Stomach smooth muscle (tissue), 2 donors: ENCODE results near the gene CCHCR1.
"Not testable (repeated sequence)": the region's sequence is repeated elsewhere in the genome, so short reads cannot be mapped to it uniquely, and the experiment has no call there.

Experiments used
- H3K27ac ChIP-seq: one replicate; pipeline ENCODE4 v1.7.0; 2013; ENCODE audit warnings: mild to moderate bottlenecking, low read length, inconsistent platforms
- H3K27me3 ChIP-seq, 2 donors: one replicate each; pipeline ENCODE4 v1.7.0; 2013; ENCODE audit warnings: low read length in 2 of 2; ENCODE audit not compliant: insufficient read depth in 2 of 2, control insufficient read depth in 1 of 2
- H3K36me3 ChIP-seq, 2 donors: one replicate each; pipeline ENCODE4 v1.7.0; 2013; ENCODE audit warnings: low read length in 2 of 2; ENCODE audit not compliant: control insufficient read depth in 2 of 2, insufficient read depth in 2 of 2
- H3K4me1 ChIP-seq: one replicate; pipeline ENCODE4 v1.7.0; 2013; ENCODE audit warnings: low read length; ENCODE audit not compliant: control insufficient read depth, insufficient read depth
- H3K4me3 ChIP-seq, 2 donors: one replicate each; pipeline ENCODE4 v1.7.0; 2013; ENCODE audit warnings: low read length in 2 of 2
- H3K9ac ChIP-seq, 2 donors: one replicate each; pipeline ENCODE4 v1.7.0; 2013; ENCODE audit warnings: low read length in 2 of 2, mild to moderate bottlenecking in 1 of 2
- H3K9me3 ChIP-seq, 2 donors: one replicate each; pipeline ENCODE4 v1.7.0; 2013; ENCODE audit warnings: low read length in 2 of 2; ENCODE audit not compliant: control insufficient read depth in 2 of 2
- donor health status: healthy.
- donor health status: Pancreatic carcinoma.

CCHCR1 gene

DNA sequence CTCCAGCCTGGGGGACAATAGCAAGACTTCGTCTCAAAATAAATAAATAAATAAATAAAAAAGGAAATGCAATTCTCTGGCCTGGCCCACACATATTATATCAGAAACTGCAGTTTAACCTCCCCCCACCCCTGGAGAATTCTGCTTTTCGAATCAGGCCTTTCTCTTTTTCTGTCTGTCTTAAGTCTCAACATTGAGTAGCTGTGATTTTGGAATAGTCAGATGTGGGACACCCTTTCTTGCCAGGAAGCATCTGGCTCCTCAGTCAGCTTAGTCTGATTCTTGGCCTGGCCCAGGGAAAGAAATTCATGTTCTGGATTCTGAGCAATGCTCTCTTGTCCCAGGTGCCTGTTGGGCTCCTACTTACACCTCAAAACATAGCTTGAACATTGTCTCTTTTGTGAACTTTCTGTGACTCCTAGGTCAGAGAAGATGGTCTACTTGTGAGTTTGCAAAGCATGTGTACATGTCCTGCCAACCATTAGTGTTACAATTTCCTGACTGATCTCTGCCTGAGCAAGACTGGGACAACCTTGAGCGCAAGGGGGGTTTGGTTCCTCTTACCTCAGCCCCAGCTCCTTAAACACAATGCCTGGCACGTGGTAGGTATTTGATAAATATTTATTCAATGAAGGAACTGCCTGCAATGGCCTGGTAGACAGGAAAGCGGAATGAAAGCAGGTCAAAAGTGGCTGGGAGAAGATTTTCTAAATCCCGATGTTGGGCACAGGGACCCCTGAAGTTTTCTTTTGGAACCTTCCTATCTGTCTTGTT lies 36.6 kb upstream of the CCHCR1 start:
- Histone ChIP-seq H3K36me3 (no peaks in the 10 kb centered on the region), H3K27me3 (no peaks in the 10 kb centered on the region), H3K9ac (no peak overlapping the region), H3K27ac (no peak overlapping the region), H3K4me3 (no peak overlapping the region), H3K9me3 (no peaks in the 10 kb centered on the region), H3K4me1 (peaks cover 12% of the 10 kb centered on the region)

DNA sequence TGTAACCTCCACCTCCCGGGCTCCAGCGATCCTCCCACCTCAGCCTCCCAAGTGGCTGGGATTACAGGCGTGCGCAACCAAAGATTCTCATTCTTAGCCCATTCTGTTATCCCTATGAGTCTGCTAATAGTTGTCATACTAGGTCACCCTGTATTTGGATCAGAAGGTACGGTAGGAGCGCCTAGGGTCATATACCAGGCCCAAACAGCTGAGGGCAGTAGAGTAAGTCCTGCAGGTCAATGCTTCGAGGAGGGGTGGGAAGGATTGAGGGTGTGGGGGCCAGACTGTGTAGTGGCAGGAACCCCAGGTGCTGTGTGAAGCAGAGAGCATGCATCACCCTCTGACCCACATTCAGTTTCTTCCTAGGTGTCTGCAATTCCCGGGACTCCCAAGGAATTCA lies 35.6 kb upstream of the CCHCR1 start:
- Histone ChIP-seq H3K9me3 (no peaks in the 10 kb centered on the region), H3K9ac (no peak overlapping the region), H3K36me3 (no peaks in the 10 kb centered on the region), H3K27ac (no peak overlapping the region), H3K4me1 (peaks cover 8% of the 10 kb centered on the region), H3K4me3 (no peak overlapping the region), H3K27me3 (no peaks in the 10 kb centered on the region)

DNA sequence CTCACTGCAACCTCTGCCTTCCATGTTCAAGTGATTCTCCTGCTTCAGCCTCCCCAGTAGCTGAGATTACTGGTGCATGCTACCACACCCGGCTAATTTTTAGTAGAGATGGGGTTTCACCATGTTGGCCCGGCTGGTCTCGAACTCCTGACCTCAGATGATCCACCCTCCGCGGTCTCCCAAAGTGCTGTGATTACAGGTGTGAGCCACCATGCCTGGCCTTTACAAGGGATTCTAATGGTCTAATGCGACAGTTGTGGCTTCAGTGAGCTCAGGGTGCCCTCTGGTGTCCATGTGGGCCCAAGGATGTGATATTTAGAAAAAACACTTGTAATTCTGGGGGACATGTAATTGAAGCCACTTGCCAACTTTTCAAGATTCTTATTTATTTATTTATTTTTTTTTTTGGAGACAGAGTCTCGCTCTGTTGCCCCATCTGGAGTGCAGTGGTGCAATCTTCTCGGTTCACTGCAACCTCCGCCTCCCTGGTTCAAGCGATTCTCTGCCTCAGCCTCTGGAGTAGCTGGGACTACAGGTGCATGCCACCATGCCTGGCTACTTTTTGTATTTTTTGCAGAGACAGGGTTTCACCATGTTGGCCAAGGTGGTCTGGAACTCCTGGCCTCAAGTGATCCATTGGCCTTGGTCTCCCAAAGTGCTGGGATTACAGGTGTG lies 35.0 kb upstream of the CCHCR1 start:
- H3K4me3 ChIP-seq, H3K9me3 ChIP-seq, H3K4me1 ChIP-seq, H3K27me3 ChIP-seq, H3K9ac ChIP-seq, H3K36me3 ChIP-seq, H3K27ac ChIP-seq: not testable (repeated sequence)

DNA sequence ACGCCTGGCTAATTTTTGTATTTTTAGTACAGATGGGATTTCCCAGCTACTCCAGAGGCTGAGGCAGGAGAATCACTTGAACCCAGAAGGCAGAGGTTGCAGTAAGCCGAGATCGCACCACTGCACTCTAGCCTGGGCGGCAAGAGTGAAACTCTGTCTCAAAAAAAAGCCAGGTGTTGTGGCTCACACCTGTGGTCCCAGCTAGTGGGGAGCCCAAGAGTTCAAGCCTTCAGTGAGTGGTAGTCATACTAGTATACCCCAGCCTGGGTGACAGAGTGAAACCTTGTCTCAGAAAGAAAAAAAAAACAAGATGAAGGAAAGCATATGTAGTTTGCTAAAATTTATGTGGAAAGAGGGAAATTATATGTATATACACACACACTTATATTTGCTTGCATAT lies 32.9 kb upstream of the CCHCR1 start:
- H3K4me3 ChIP-seq = no peak overlapping the region
- no peak overlapping the region for H3K27ac ChIP-seq

DNA sequence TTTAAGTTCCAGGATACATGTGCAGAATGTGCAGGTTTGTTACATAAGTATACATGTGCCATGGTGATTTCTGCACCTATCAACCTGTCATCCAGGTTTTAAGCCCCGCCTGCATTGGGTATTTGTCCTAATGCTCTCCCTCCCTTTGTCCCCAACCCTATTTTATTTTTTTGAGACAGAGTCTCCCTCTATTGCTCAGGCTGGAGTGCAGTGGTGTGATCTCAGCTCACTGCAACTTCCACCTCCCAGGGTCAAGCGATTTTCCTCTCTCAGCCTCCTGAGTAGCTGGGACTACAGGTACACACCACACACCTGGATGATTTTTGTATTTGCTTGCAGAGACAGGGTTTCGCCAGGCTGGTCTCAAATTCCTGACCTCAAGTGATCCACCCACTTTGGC lies 31.6 kb upstream of the CCHCR1 start:
- H3K4me1 ChIP-seq, H3K9me3 ChIP-seq, H3K27me3 ChIP-seq, H3K9ac ChIP-seq, H3K36me3 ChIP-seq, H3K4me3 ChIP-seq, H3K27ac ChIP-seq: not testable (repeated sequence)

More for the DNA sequence above, 32.9 kb upstream of the CCHCR1 start:
- H3K9ac ChIP-seq = no peak overlapping the region
- H3K27me3 ChIP-seq = no peaks in the 10 kb centered on the region
- H3K9me3 ChIP-seq = no peaks in the 10 kb centered on the region
- H3K4me1 ChIP-seq = no peaks in the 10 kb centered on the region
- no peaks in the 10 kb centered on the region for H3K36me3 ChIP-seq

DNA sequence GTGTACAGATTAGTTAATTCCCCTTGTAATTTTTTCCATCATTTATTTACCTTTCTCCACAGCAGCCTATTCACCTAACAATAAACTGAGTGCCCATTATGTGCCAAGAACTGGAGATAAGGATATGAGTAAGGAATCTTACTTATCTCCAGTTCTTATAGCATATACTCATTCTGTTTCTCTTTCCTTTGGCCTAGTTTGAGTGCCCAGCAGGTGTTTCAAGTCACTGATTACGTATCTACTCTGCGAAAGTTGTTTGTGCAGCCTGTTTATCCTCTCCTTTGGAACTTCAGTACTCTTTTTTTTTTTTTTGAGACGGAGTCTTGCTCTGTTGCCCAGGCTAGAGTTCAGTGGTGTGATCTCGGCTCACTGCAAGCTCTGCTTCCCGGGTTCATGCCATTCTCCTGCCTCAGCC lies 30.2 kb upstream of the CCHCR1 start:
- Histone ChIP-seq H3K9ac (no peak overlapping the region), H3K27ac (no peak overlapping the region), H3K36me3 (no peaks in the 10 kb centered on the region), H3K4me1 (no peaks in the 10 kb centered on the region), H3K4me3 (no peak overlapping the region), H3K9me3 (no peaks in the 10 kb centered on the region), H3K27me3 (no peaks in the 10 kb centered on the region)

DNA sequence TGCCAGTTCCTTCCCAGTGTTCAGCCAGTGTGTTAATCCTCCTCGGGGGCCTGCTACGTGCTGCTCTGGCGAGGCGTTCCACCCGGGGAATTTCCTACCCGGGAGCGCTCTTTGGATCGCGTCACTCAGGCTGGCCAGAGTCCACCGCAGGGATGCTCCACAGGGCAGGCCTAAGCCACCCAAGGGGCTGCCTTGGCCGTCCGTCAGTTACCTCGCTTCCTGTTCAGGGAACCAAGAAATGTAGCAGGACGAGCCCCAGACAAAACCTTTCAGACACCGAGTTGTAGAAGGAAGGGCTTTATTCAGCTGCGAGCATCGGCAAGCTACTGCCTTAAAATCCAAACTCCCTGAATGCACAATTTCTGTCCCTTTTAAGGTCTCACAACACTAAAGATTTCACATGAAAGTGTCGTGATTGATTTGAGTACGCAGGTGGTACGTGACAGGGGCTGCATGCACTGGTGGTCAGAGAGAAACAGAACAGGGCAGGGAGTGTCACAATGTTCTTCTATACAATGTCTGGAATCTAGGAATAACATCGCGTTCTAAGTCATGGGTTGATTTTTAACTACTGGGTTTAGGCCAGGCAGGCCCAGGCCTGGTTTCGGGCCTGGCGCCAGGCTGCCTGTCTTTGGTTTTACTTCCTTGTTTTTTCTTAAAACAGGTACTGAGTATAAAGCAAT lies 28.6 kb upstream of the CCHCR1 start:
- no peaks in the 10 kb centered on the region for H3K4me1 ChIP-seq
- no peaks in the 10 kb centered on the region for H3K9me3 ChIP-seq
- peak overlapping the region in 1 of 2 donors; percentile 29 for H3K4me3 ChIP-seq
- no peaks in the 10 kb centered on the region for H3K36me3 ChIP-seq
- peak overlapping the region; percentile 15 to 21 for H3K9ac ChIP-seq
- no peaks in the 10 kb centered on the region for H3K27me3 ChIP-seq
- peak overlapping the region; percentile 24 for H3K27ac ChIP-seq

DNA sequence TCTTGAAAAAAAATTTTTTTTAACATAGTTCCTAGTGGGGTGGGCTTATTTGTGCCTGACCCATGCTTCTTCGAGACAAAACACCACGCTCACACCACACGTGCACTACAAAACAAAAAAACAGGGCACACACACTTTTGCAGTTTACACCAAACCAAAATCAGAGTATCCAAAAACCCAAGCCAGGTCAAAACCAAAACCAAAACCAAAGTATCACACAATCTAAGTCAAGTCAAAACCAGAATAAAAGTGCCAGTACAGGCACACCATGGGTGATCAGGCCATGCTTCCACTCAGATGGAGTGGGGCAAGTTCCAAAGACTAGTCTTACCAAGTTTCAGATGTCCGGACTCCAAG lies 28.1 kb upstream of the CCHCR1 start:
- Histone ChIP-seq H3K4me3 (peak overlapping the region in 1 of 2 donors; percentile 29), H3K27ac (peak overlapping the region; percentile 24)
- not testable (repeated sequence) for H3K4me1 ChIP-seq, H3K36me3 ChIP-seq, H3K9ac ChIP-seq, H3K9me3 ChIP-seq, H3K27me3 ChIP-seq

DNA sequence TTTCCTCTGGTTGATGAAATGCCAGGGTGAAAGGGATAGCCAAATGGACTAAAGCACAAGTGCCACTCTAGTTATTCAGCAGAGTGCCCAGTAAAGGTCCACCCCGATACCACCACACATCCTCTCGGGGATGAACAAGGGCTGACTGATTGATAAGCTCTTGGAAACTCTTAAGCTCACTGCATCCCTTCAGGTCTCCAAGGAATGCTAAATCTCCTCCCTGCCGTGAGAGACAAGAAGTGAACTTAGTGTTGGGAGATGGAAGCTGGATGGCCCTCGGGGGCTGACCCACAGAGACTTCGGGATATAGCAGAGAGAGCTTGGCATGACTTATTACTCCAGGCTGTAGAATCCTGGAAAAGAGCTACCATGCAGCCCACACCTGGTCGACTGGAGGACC lies 26.3 kb upstream of the CCHCR1 start:
- H3K36me3 ChIP-seq, H3K9me3 ChIP-seq, H3K27me3 ChIP-seq, H3K27ac ChIP-seq, H3K4me1 ChIP-seq, H3K4me3 ChIP-seq, H3K9ac ChIP-seq: not testable (repeated sequence)

DNA sequence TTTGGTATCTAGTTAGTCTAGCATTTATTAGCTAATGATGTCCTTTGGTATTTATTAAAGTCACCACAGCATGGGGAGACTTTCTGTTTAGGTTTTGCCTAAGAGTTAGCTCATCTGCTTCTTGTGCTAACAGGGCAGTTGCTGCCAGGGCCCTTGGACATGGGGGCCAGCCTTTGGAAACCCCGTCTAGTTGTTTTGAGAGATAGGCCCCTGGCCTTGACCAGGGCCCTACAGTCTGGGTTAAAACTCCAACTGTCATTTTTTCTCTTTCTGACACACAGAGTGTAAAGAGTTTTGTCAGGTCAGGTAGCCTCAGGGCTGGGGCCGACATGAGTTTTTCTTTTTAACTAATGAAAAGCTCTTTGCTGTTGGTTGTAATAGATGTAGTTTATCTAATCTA lies 25.7 kb upstream of the CCHCR1 start:
- H3K36me3 ChIP-seq, H3K9me3 ChIP-seq, H3K27ac ChIP-seq, H3K27me3 ChIP-seq, H3K4me3 ChIP-seq, H3K4me1 ChIP-seq, H3K9ac ChIP-seq: not testable (repeated sequence)

DNA sequence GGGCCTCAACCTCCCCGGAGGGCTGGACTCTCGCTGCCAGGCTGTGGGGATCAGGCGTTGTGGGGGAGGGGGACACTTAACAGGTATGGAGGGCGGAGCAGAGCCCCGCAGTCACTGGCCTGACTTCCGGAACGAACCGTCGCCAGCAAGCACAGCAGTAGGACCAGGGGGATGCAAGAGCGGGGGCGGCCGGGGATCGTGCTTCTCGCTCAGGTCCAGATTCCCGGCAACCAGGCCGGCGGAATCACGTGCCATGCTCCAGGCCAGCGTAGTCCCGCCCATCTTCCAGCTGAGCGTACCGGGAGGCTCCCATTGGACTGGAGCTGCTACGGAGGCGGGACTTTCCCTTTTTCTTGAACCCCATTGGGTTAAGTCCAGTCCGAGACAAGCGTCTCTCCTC lies 22.9 kb upstream of the CCHCR1 start:
- Histone ChIP-seq H3K9ac (peak overlapping the region; percentile 55 to 80), H3K4me1 (peaks cover 6% of the 10 kb centered on the region), H3K27me3 (no peaks in the 10 kb centered on the region), H3K4me3 (peak overlapping the region; percentile 60 to 73), H3K9me3 (no peaks in the 10 kb centered on the region), H3K27ac (no peak overlapping the region), H3K36me3 (no peaks in the 10 kb centered on the region)
